ENCODE data around the gene PLXNB2.
A peak's percentile ranks its signal among the peaks of the same experiment; 100 is the strongest.

Gene PLXNB2

GRCh38 chr22:50250555-50251476 is 56.6 kb downstream of the PLXNB2 start, which contains the start of gene HDAC10:
Gene HDAC10 (minus strand): TSS chr22:50251265. CDS start chr22:50251032, 233 bp downstream.
- Histone ChIP-seq H3K9me3 (ENCODE audit: control insufficient read depth, low read length) (no peaks in the 10 kb centered on the region), H3K27ac (ENCODE audit: insufficient read depth, low read depth, low read length, poor library complexity, severe bottlenecking) (no peak within 1 kb of the TSS), H3K4me1 (ENCODE audit: control insufficient read depth, insufficient read depth, low read length) (peaks cover 16% of the 10 kb centered on the region), H3K27me3 (ENCODE audit: control insufficient read depth, insufficient read depth, low read length, poor library complexity, severe bottlenecking) (no peaks in the 10 kb centered on the region), H3K4me3 (ENCODE audit: insufficient read depth, low read depth, low read length) (peak within 1 kb of the TSS; percentile 53), H3K36me3 (ENCODE audit: control insufficient read depth, insufficient read depth, low read length) (no peaks in the 10 kb centered on the region)
- WGBS, 2 experiments = 2% methylated on average over 81 of the region's 81 CpGs

- H3K4me3 ChIP-seq (ENCODE audit: insufficient read depth, low read depth, low read length) = peak overlapping the region; percentile 53
- 90% methylated on average over 11 of the region's 11 CpGs for WGBS, 2 experiments
- no peaks in the 10 kb centered on the region for H3K27me3 ChIP-seq (ENCODE audit: control insufficient read depth, insufficient read depth, low read length, poor library complexity, severe bottlenecking)
- no peak overlapping the region for H3K27ac ChIP-seq (ENCODE audit: insufficient read depth, low read depth, low read length, poor library complexity, severe bottlenecking)
- no peaks in the 10 kb centered on the region for H3K9me3 ChIP-seq (ENCODE audit: control insufficient read depth, low read length)
- H3K4me1 ChIP-seq (ENCODE audit: control insufficient read depth, insufficient read depth, low read length) = peaks cover 18% of the 10 kb centered on the region
- no peaks in the 10 kb centered on the region for H3K36me3 ChIP-seq (ENCODE audit: control insufficient read depth, insufficient read depth, low read length)
Observed at GRCh38 chr22:50250249-50250554, 57.2 kb downstream of the PLXNB2 start.

DNA sequence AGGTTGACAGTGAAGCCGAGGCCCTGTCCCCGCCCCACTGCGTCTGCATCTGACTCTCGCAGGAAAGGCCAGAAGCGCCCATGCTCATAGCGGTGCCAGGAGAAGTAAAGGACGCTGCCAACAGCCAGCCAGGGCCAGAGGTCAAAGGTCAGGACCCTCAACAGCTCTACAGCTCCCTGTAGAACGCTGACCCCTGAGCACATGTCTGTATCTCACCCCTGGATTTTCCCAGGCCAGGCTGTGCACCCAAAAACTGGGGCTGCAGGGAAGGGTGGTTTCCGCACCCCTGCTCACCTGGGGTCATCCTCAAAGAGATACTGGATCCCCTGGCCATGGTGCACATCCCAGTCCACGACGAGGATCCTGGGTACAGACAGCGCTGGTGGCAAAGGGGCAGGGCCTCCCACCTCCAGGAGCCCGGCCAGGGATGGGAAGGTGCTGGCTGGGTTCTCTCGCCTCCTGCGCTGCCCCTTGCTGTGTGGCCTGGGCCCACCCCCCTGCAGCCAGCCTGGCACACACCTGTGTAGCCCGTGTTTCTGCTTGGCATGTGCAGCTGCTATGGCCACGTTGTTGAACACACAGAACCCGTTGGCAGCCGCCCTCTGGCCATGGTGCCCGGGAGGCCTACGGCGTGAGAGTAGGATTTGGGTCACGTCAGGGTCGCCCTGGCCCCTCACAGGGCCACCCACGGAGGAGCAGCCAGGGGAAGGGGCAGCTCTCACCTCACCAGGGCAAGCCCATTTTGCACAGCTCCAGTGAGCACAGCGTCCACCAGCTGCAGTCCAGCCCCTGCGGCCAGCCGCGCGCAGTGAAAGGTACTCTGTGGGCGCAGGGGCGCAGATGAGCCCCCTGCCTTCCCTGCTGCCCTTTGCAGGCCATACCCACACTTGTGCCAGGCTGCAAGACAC is 57.9 kb downstream of the PLXNB2 start:
- Histone ChIP-seq H3K9me3 (ENCODE audit: control insufficient read depth, low read length) (no peaks in the 10 kb centered on the region), H3K36me3 (ENCODE audit: control insufficient read depth, insufficient read depth, low read length) (no peaks in the 10 kb centered on the region), H3K4me1 (ENCODE audit: control insufficient read depth, insufficient read depth, low read length) (peaks cover 18% of the 10 kb centered on the region), H3K27ac (ENCODE audit: insufficient read depth, low read depth, low read length, poor library complexity, severe bottlenecking) (no peak overlapping the region), H3K4me3 (ENCODE audit: insufficient read depth, low read depth, low read length) (no peak overlapping the region), H3K27me3 (ENCODE audit: control insufficient read depth, insufficient read depth, low read length, poor library complexity, severe bottlenecking) (no peaks in the 10 kb centered on the region)
- 95% methylated on average over 32 of the region's 32 CpGs for WGBS, 2 experiments

DNA sequence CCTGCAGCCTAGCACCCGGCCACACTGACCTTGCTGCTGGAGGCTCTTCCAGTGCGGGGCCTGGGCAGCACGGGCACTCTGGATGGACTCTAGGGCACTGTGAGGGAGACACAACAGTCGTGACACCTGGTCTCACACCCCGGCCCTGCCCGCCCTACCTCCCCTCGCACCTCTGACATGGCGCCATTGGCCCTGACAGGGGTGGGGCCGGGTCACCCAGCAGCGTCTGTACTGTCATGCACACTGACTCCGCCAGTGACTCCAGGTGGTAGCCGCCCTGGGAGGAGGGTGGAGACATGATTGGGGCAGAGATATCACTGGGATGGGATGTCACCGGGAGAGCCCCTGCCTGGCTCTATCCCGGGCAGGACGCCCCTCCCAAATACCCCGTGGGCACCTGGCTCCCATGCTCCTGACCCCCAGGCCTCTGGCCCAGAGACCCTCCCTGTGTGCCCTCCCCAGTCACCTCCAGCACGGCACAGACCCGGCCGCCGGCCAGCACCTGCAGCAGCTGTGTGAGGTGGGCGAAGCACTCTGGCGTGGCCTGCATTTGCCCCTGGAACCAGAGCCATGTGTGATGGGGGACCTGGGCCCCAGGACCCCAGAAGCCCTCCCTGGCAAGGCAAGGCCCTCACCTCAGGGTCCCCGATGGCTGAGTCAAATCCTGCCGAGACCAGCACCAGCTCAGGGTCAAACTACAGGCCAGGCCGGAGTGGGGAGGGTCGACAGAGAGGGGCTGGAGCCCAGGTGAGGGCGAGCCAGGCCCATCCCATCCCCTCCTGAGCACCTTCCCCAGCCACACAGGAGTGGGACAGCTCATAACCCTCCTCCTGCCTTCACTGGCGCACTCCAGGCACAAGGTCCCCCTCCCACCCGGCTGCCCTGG is 59.0 kb downstream of the PLXNB2 start:
- Histone ChIP-seq H3K36me3 (ENCODE audit: control insufficient read depth, insufficient read depth, low read length) (no peaks in the 10 kb centered on the region), H3K4me3 (ENCODE audit: insufficient read depth, low read depth, low read length) (no peak overlapping the region), H3K27me3 (ENCODE audit: control insufficient read depth, insufficient read depth, low read length, poor library complexity, severe bottlenecking) (no peaks in the 10 kb centered on the region), H3K27ac (ENCODE audit: insufficient read depth, low read depth, low read length, poor library complexity, severe bottlenecking) (peak overlapping the region; percentile 13), H3K4me1 (ENCODE audit: control insufficient read depth, insufficient read depth, low read length) (peaks cover 25% of the 10 kb centered on the region), H3K9me3 (ENCODE audit: control insufficient read depth, low read length) (no peaks in the 10 kb centered on the region)
- WGBS, 2 experiments = 93 to 94% methylated on average over 29 of the region's 29 CpGs

DNA sequence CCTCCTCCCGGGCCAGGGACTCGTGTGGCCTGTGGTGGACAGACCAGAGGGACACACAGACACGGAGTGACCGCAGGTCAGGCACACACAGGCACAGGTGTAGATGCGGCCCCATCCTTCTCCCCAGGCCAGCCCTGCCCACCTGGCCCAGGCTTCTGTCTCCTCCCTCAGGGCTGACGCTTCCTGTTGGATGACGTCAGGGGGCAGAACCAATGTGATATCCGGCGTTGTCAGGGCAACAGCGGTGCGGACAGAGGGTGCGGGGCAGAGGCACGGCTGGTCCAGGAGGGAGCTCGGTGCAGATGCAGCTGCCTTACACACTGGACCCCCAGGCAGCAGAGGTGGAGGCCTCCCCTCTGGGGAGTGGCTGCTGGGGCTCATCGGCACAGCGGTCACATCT is 59.7 kb downstream of the PLXNB2 start:
- peaks cover 27% of the 10 kb centered on the region for H3K4me1 ChIP-seq (ENCODE audit: control insufficient read depth, insufficient read depth, low read length)
- no peak overlapping the region for H3K4me3 ChIP-seq (ENCODE audit: insufficient read depth, low read depth, low read length)
- H3K36me3 ChIP-seq (ENCODE audit: control insufficient read depth, insufficient read depth, low read length) = no peaks in the 10 kb centered on the region
- 65 to 70% methylated on average over 16 of the region's 16 CpGs for WGBS, 2 experiments
- H3K9me3 ChIP-seq (ENCODE audit: control insufficient read depth, low read length) = no peaks in the 10 kb centered on the region
- H3K27me3 ChIP-seq (ENCODE audit: control insufficient read depth, insufficient read depth, low read length, poor library complexity, severe bottlenecking) = no peaks in the 10 kb centered on the region
- no peak overlapping the region for H3K27ac ChIP-seq (ENCODE audit: insufficient read depth, low read depth, low read length, poor library complexity, severe bottlenecking)

GRCh38 chr22:50246242-50247175 is 60.9 kb downstream of the PLXNB2 start:
- Histone ChIP-seq H3K27ac (ENCODE audit: insufficient read depth, low read depth, low read length, poor library complexity, severe bottlenecking) (no peak overlapping the region), H3K9me3 (ENCODE audit: control insufficient read depth, low read length) (no peaks in the 10 kb centered on the region), H3K36me3 (ENCODE audit: control insufficient read depth, insufficient read depth, low read length) (no peaks in the 10 kb centered on the region), H3K27me3 (ENCODE audit: control insufficient read depth, insufficient read depth, low read length, poor library complexity, severe bottlenecking) (no peaks in the 10 kb centered on the region), H3K4me1 (ENCODE audit: control insufficient read depth, insufficient read depth, low read length) (peaks cover 23% of the 10 kb centered on the region), H3K4me3 (ENCODE audit: insufficient read depth, low read depth, low read length) (no peak overlapping the region)
- WGBS, 2 experiments = 91% methylated on average over 20 of the region's 20 CpGs

DNA sequence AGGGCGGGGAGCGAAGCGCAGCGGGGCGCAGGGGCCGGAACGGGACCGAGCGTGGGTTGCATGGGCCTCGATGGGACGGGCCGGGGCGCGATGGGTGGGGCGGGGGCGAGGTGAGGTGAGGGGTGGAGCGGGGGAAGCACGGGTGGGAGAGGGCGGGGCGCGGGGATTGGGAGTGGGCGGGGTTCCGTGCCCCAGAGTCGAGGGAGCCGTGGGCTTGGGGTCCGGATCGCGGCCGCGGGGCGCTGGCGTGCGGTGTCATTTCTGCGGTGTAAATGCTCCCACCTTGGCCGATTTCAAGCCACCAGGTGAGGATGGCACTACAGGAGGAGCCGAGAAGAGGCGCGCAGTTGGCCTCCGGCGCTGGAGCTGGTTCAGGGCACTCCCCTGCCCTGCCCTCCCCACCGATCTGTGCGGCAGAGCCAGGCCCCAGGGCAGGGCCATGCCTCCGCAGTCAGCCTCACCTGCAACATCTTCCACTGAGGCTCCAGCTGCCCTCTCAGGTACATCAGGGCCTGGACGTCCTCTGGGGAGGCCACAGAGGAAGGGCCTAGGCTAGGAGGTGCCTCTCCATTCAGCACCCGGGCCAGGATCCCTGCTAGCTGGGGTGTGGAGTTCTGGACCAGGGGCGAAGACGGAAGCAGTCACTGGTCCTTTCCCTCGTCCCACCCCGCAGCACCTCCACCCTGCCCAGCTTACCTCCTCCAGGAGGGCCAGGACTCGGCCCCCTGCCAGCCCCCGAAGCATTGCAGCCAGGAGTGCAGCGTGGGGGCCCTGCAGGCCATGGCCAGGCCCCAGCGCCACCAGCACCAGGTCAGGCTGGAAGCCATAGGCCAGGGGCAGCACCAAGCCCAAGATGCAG is 62.0 kb downstream of the PLXNB2 start:
- 17 to 19% methylated on average over 53 of the region's 53 CpGs for WGBS, 2 experiments
- Histone ChIP-seq H3K4me3 (ENCODE audit: insufficient read depth, low read depth, low read length) (peak overlapping the region; percentile 96), H3K4me1 (ENCODE audit: control insufficient read depth, insufficient read depth, low read length) (peaks cover 21% of the 10 kb centered on the region), H3K27me3 (ENCODE audit: control insufficient read depth, insufficient read depth, low read length, poor library complexity, severe bottlenecking) (no peaks in the 10 kb centered on the region), H3K36me3 (ENCODE audit: control insufficient read depth, insufficient read depth, low read length) (no peaks in the 10 kb centered on the region), H3K9me3 (ENCODE audit: control insufficient read depth, low read length) (no peaks in the 10 kb centered on the region), H3K27ac (ENCODE audit: insufficient read depth, low read depth, low read length, poor library complexity, severe bottlenecking) (peak overlapping the region; percentile 26)

DNA sequence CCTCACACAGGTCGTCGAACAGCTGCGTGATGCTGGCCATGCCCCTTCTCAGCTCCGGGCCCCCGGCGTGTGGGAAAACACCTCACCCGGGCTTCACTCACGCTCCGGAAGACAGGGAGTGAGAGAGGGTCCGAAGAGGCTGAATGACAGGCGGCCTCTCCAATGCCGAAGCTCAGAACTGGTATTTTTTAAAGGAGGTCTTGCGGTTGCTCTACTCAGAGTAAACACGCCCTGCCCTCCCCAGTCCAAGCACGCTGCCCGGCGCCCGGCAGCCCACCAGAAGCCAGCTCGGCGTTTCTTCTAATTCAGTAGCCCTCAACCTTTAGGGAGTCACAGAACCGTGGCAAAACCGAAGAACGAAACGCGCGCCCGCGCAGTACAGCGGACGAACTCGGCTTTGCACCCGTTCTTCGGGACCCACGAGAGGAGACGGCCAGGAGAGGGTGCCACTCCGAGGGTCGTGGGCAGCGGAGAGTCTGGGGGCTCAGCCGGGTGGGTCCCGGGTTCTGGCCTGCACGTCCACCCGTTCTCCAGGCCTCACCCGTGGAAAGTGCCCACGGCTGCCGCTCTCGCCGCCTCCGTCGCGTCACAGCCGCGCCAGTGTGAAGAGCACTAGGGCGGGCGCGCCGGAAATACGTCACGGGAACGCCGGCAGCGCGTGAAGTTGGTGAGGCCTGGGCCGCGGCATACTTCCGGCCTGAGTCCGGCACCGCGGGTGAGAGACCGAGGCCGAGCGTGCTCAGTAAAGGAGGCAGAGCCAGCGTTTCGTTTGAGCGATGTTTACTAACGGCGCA is 62.8 kb downstream of the PLXNB2 start, which contains the start of gene TUBGCP6:
Gene TUBGCP6 (minus strand): TSS at position 604 of the 794 bp plus-strand sequence. CDS start 564 bp downstream, at position 40.
- peak within 1 kb of the TSS; percentile 96 for H3K4me3 ChIP-seq (ENCODE audit: insufficient read depth, low read depth, low read length)
- 1% methylated on average over 76 of the region's 76 CpGs for WGBS, 2 experiments
- no peaks in the 10 kb centered on the region for H3K27me3 ChIP-seq (ENCODE audit: control insufficient read depth, insufficient read depth, low read length, poor library complexity, severe bottlenecking)
- H3K27ac ChIP-seq (ENCODE audit: insufficient read depth, low read depth, low read length, poor library complexity, severe bottlenecking) = peak within 1 kb of the TSS; percentile 40
- peaks cover 5% of the 10 kb centered on the region for H3K36me3 ChIP-seq (ENCODE audit: control insufficient read depth, insufficient read depth, low read length)
- peaks cover 13% of the 10 kb centered on the region for H3K4me1 ChIP-seq (ENCODE audit: control insufficient read depth, insufficient read depth, low read length)
- H3K9me3 ChIP-seq (ENCODE audit: control insufficient read depth, low read length) = no peaks in the 10 kb centered on the region
